A673 (cell line): ENCODE results near the gene CMTM4. TPM values are rescaled to one million over a fixed set of nuclear protein-coding genes. Genes with fewer than 3 reads are reported as not detected.

ENCODE experiments used
- BruUV-seq: library from RNA; stranded (reverse); fragments of 400-500 nt; replicated peaks from 2 replicates; lab custom pipeline; 2021; lab: Mats Ljungman, UMichigan
- CTCF ChIA-PET: fragments of 300-600 bp; sonication (Branson Sonifier 250); formaldehyde crosslinking; loops from one replicate; lab custom pipeline; 2022; ENCODE audit warnings: antibody characterized with exemption; lab: Charles Lee
- POLR2A ChIA-PET: fragments of 300-600 bp; sonication (Branson Sonifier 250); formaldehyde crosslinking; loops from one replicate; lab custom pipeline; 2022; ENCODE audit warnings: antibody characterized with exemption; ENCODE audit not compliant: low non-redundant PET; lab: Charles Lee
- DNase-seq: peaks from one replicate; pipeline ENCODE4 v3.0.0-alpha.2; 2015; ENCODE audit warnings: low spot score
- H3K27ac ChIP-seq: fragments of 200-600 bp; sonication (generic); 2 replicates; pipeline ENCODE4 v1.5.1; 2016; ENCODE audit warnings: mixed run types, low read depth, mild to moderate bottlenecking, mixed read lengths, antibody characterized with exemption, low read length; ENCODE audit not compliant: poor library complexity, severe bottlenecking
- H3K27me3 ChIP-seq: fragments of 200-600 bp; sonication (generic); replicated peaks from 2 replicates; pipeline ENCODE4 v1.6.1; 2017; ENCODE audit warnings: mixed run types, low read depth, mild to moderate bottlenecking, mixed read lengths, antibody characterized with exemption, low read length; ENCODE audit not compliant: insufficient read depth, poor library complexity
- H3K36me3 ChIP-seq: fragments of 200-600 bp; sonication (generic); 2 replicates; pipeline ENCODE4 v1.6.1; 2016; ENCODE audit warnings: mixed run types, mild to moderate bottlenecking, mixed read lengths, antibody characterized with exemption, low read length; ENCODE audit not compliant: insufficient read depth, poor library complexity, severe bottlenecking
- H3K4me1 ChIP-seq: fragments of 200-600 bp; sonication (generic); 2 replicates; pipeline ENCODE4 v1.6.1; 2017; ENCODE audit warnings: mixed run types, mild to moderate bottlenecking, mixed read lengths, antibody characterized with exemption, low read length; ENCODE audit not compliant: insufficient read depth, poor library complexity, severe bottlenecking
- H3K4me3 ChIP-seq: fragments of 200-600 bp; sonication (generic); 2 replicates; pipeline ENCODE4 v1.5.1; 2016; ENCODE audit warnings: low read depth, mixed run types, mild to moderate bottlenecking, mixed read lengths, low read length; ENCODE audit not compliant: poor library complexity, severe bottlenecking
- H3K9me3 ChIP-seq: fragments of 200-600 bp; sonication (generic); 2 replicates; pipeline ENCODE4 v1.6.1; 2016; ENCODE audit warnings: mixed run types, low read depth, mild to moderate bottlenecking, mixed read lengths, antibody characterized with exemption, low read length; ENCODE audit not compliant: poor library complexity, severe bottlenecking
- EZH2 ChIP-seq: fragments of 200-600 bp; sonication (generic); IDR thresholded peaks from 2 replicates; pipeline ENCODE4 v1.6.1; 2017; ENCODE audit warnings: borderline replicate concordance, low read depth, mild to moderate bottlenecking, mixed read lengths, antibody characterized with exemption, low read length; ENCODE audit not compliant: poor library complexity, severe bottlenecking
- intact Hi-C: fragments of 100-400 bp; cut with micrococcal nuclease; formaldehyde crosslinking; loops from one replicate; pipeline ENCODE4 v1.10.0; 2022; ENCODE audit not compliant: unreplicated experiment
- total RNA-seq: library from RNA; stranded (reverse); gene quantifications from 2 replicates; pipeline ENCODE4 v1.2.3, GENCODE V29; 2021
- TF ChIP-seq, protein P1 (sequence below): fragments of 300-800, 200-600 bp; sonication (generic); conservative IDR thresholded peaks from 2 replicates; pipeline ENCODE4 v1.5.1; 2017; ENCODE audit warnings: low read depth, mild to moderate bottlenecking, antibody characterized with exemption, low read length, moderate library complexity, mixed read lengths

CMTM4 gene
- total RNA-seq, 1 experiment from 2014 or later: 30.3 TPM

DNA sequence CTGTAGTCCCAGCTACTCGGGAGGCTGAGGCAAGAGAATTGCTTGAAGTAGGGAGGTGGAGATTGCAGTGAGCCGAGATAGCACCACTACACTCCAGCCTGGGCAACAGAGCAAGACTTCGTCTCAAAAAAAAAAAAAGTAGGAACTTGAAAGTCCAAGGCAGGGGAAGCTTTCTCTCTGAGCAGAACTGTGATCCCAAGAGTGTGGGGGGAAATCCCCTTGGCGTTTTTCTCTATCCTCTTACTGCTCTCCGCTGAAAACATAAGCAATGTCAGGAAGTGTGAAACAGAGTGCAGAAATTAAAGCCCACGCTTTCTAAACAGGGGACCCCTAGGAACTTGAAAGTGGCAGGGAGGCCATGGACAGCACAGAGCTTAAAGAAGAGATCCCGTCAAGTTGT lies 101.8 kb downstream of the CMTM4 start:
- Histone ChIP-seq H3K27ac (no peak overlapping the region), H3K4me3 (no peak overlapping the region), H3K27me3 (no peaks in the 10 kb centered on the region), H3K9me3 (no peaks in the 10 kb centered on the region), H3K4me1 (no peaks in the 10 kb centered on the region), H3K36me3 (no peaks in the 10 kb centered on the region)
- ChIA-PET POLR2A (no interaction called here), CTCF (no interaction called here)
- intact Hi-C loops: no loop called here
- TF ChIP-seq, protein P1, sequence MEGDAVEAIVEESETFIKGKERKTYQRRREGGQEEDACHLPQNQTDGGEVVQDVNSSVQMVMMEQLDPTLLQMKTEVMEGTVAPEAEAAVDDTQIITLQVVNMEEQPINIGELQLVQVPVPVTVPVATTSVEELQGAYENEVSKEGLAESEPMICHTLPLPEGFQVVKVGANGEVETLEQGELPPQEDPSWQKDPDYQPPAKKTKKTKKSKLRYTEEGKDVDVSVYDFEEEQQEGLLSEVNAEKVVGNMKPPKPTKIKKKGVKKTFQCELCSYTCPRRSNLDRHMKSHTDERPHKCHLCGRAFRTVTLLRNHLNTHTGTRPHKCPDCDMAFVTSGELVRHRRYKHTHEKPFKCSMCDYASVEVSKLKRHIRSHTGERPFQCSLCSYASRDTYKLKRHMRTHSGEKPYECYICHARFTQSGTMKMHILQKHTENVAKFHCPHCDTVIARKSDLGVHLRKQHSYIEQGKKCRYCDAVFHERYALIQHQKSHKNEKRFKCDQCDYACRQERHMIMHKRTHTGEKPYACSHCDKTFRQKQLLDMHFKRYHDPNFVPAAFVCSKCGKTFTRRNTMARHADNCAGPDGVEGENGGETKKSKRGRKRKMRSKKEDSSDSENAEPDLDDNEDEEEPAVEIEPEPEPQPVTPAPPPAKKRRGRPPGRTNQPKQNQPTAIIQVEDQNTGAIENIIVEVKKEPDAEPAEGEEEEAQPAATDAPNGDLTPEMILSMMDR: no peak
- no peak for TF ChIP-seq EZH2
- no TSS peak for BruUV-seq
- DNase-seq: no peak

DNA sequence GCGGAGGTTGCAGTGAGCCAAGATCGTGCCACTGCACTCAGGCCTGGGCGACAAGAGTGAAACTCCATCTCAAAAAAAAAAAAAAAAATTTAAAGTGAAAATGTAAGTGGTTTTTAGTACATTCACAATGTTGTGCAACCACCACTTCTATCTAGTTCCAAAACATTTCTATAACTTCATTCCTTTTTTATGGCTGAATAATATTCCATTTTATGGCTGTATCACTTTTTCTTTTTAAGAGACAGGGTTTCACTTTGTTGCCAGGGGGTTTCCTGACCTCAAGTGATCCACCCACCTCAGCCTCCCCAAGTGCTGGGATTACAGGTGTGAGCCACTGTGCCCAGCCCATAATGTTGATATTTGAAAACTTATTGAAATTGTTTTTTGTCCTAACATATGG lies 103.7 kb downstream of the CMTM4 start:
- Histone ChIP-seq H3K9me3 (no peaks in the 10 kb centered on the region), H3K4me3 (no peak overlapping the region), H3K36me3 (no peaks in the 10 kb centered on the region), H3K27ac (no peak overlapping the region), H3K27me3 (no peaks in the 10 kb centered on the region), H3K4me1 (no peaks in the 10 kb centered on the region)
- ChIA-PET CTCF (no interaction called here), POLR2A (no interaction called here)
- no peak for TF ChIP-seq EZH2
- TF ChIP-seq, protein P1: no peak
- BruUV-seq: no TSS peak
- intact Hi-C loops: no loop called here
- no peak for DNase-seq

DNA sequence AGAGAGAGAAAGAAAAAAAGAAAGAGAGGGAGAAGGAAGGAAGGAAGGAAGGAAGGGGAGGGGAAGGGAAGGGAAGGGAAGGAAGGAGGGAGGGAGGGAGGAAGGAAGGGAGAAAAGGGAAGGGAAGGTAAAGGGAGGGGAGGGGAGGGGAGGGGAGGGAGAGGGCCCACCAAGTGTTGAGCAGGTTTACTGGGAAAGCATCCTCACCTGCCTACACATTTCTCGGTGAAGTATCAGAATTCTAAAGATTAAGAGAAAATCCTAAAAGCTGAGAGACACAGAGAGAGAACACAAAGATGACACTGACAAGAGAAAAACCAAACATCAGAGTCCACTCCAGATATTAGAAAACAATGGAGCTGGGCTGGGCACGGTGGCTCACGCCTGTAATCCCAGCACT lies 104.3 kb downstream of the CMTM4 start:
- ChIA-PET POLR2A (no interaction called here), CTCF (no interaction called here)
- no peak for TF ChIP-seq EZH2
- TF ChIP-seq, protein P1: no peak
- intact Hi-C loops: no loop called here
- H3K27ac ChIP-seq: no peak overlapping the region
- no TSS peak for BruUV-seq
- no peaks in the 10 kb centered on the region for H3K36me3 ChIP-seq
- H3K9me3 ChIP-seq: no peaks in the 10 kb centered on the region
- no peaks in the 10 kb centered on the region for H3K27me3 ChIP-seq
- DNase-seq: no peak
- no peaks in the 10 kb centered on the region for H3K4me1 ChIP-seq
- H3K4me3 ChIP-seq: no peak overlapping the region
